Cardiac muscle cell (in vitro differentiated cells and primary cell): ENCODE data around the gene RUNX3. TPM values are rescaled to one million over a fixed set of nuclear protein-coding genes. Genes with fewer than 3 reads are reported as not detected.

Experiments
- DNase-seq, 2 donors: peaks; one replicate each; pipeline versions ENCODE4 v3.0.0 to v3.0.0-alpha.2; 2010 to 2017; ENCODE audit warnings: low read depth in 1 of 2, low spot score in 1 of 2
- H3K27ac ChIP-seq: fragments of 200-600 bp; sonication (generic); 2 replicates; pipeline ENCODE4 v1.5.1; 2016
- H3K27me3 ChIP-seq: fragments of 200-600 bp; sonication (generic); 2 replicates; pipeline ENCODE4 v1.6.0; 2016; ENCODE audit warnings: control low read depth
- H3K36me3 ChIP-seq: fragments of 200-600 bp; sonication (generic); 2 replicates; pipeline ENCODE4 v1.5.1; 2016; ENCODE audit warnings: control low read depth
- H3K4me1 ChIP-seq: fragments of 200-600 bp; sonication (generic); 2 replicates; pipeline ENCODE4 v1.8.1; 2017; ENCODE audit warnings: low read depth, mild to moderate bottlenecking, mixed run types
- H3K4me3 ChIP-seq: fragments of 200-600 bp; sonication (generic); 2 replicates; pipeline ENCODE4 v1.5.1; 2016; ENCODE audit warnings: mild to moderate bottlenecking
- H3K9me3 ChIP-seq: fragments of 200-600 bp; sonication (generic); 2 replicates; pipeline ENCODE4 v1.5.1; 2017; ENCODE audit warnings: low read depth, mild to moderate bottlenecking, control low read depth
- polyA plus RNA-seq: library from polyadenylated mRNA; unstranded; fragments of >200 nt; fragmentation: Nextera tagmentation; extraction: Ambion mirVana; gene quantifications from 2 replicates; pipeline ENCODE4 v1.2.1, GENCODE V29; 2016
- total RNA-seq: library from RNA; depleted of rRNA; stranded (reverse); fragments of >200 nt; gene quantifications from 2 replicates; pipeline ENCODE4 v1.2.3, GENCODE V29; 2016
- TF ChIP-seq, protein P1 (sequence below): IDR thresholded peaks from 2 replicates; pipeline ENCODE4 v1.5.1; 2012; ENCODE audit warnings: low read depth, mild to moderate bottlenecking, low read length

The RUNX3 gene
- total and polyA plus RNA-seq, 2 experiments from 2014 or later, result not detected

- H3K36me3 ChIP-seq, result peaks cover 1% of the 10 kb centered on the region
- TF ChIP-seq, protein P1, sequence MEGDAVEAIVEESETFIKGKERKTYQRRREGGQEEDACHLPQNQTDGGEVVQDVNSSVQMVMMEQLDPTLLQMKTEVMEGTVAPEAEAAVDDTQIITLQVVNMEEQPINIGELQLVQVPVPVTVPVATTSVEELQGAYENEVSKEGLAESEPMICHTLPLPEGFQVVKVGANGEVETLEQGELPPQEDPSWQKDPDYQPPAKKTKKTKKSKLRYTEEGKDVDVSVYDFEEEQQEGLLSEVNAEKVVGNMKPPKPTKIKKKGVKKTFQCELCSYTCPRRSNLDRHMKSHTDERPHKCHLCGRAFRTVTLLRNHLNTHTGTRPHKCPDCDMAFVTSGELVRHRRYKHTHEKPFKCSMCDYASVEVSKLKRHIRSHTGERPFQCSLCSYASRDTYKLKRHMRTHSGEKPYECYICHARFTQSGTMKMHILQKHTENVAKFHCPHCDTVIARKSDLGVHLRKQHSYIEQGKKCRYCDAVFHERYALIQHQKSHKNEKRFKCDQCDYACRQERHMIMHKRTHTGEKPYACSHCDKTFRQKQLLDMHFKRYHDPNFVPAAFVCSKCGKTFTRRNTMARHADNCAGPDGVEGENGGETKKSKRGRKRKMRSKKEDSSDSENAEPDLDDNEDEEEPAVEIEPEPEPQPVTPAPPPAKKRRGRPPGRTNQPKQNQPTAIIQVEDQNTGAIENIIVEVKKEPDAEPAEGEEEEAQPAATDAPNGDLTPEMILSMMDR, result peak; percentile 19
- H3K4me1 ChIP-seq, result peaks cover 4% of the 10 kb centered on the region
- H3K27ac ChIP-seq, result no peak overlapping the region
- no peak overlapping the region for H3K4me3 ChIP-seq
- no peaks in the 10 kb centered on the region for H3K27me3 ChIP-seq
- H3K9me3 ChIP-seq, result no peaks in the 10 kb centered on the region
- peak; percentile 45 to 55 for DNase-seq
Measured at GRCh38 chr1:24849672-24850295, 80.3 kb downstream of the RUNX3 start.

Other genes with a start within 250 kb of the RUNX3 start
- gene CLIC4, start 184.8 kb downstream of the RUNX3 start, total RNA-seq, result 174 and 361 TPM in 2 replicates
- gene CLIC4, start 184.8 kb downstream of the RUNX3 start, polyA plus RNA-seq, result 136 and 221 TPM in 2 replicates